Calu3 (cell line): ENCODE data around the gene PDZD2. TPM values are rescaled to one million over a fixed set of nuclear protein-coding genes. Genes with fewer than 3 reads are reported as not detected.

Source experiments
- BruUV-seq: library from RNA; stranded (reverse); fragments of 400-500 nt; replicated peaks from 2 replicates; lab custom pipeline; 2021; lab: Mats Ljungman, UMichigan
- CTCF ChIA-PET: fragments of 300-600 bp; sonication (Branson Sonifier 250); formaldehyde crosslinking; loops from one replicate; lab custom pipeline; 2022; ENCODE audit warnings: antibody characterized with exemption; lab: Charles Lee
- DNase-seq: peaks from one replicate; pipeline ENCODE4 v3.0.0; 2022
- H3K27ac Mint-ChIP-seq: one replicate; pipeline ENCODE4 v1.8.0; 2022; ENCODE audit warnings: mixed read lengths; ENCODE audit not compliant: unreplicated experiment
- H3K27me3 Mint-ChIP-seq: one replicate; pipeline ENCODE4 v1.8.0; 2022; ENCODE audit warnings: mixed read lengths; ENCODE audit not compliant: unreplicated experiment
- H3K36me3 Mint-ChIP-seq: one replicate; pipeline ENCODE4 v1.8.0; 2022; ENCODE audit warnings: mild to moderate bottlenecking, moderate library complexity, mixed read lengths; ENCODE audit not compliant: insufficient read depth, unreplicated experiment
- H3K4me1 Mint-ChIP-seq: one replicate; pipeline ENCODE4 v1.8.0; 2022; ENCODE audit warnings: mild to moderate bottlenecking, low read depth, mixed read lengths; ENCODE audit not compliant: unreplicated experiment
- H3K4me3 Mint-ChIP-seq: one replicate; pipeline ENCODE4 v1.8.0; 2022; ENCODE audit warnings: mild to moderate bottlenecking, low read depth, moderate library complexity, mixed read lengths; ENCODE audit not compliant: unreplicated experiment
- H3K9me3 Mint-ChIP-seq: one replicate; pipeline ENCODE4 v1.8.0; 2022; ENCODE audit warnings: low read depth, mixed read lengths; ENCODE audit not compliant: unreplicated experiment
- CTCF ChIP-seq: fragments of 200-600 bp; IDR thresholded peaks from one replicate; pipeline ENCODE4 v1.8.0; 2022; ENCODE audit warnings: antibody characterized with exemption; ENCODE audit not compliant: unreplicated experiment
- intact Hi-C: fragments of 100-400 bp; cut with micrococcal nuclease; formaldehyde crosslinking; loops from one replicate; pipeline ENCODE4 v1.10.0; 2022; ENCODE audit not compliant: unreplicated experiment
- microRNA-seq: library from miRNA; unstranded; fragments of <30 nt; microRNA quantifications from one replicate; pipeline ENCODE4 v1.2.0, GENCODE V29; 2022
- total RNA-seq: library from RNA; stranded (reverse); gene quantifications from 2 replicates; pipeline ENCODE4 v1.2.3, GENCODE V29; 2022

The PDZD2 gene
- total RNA-seq, 1 experiment from 2014 or later: 0.97 TPM

GRCh38 chr5:32160228-32160627 lies 521.3 kb downstream of the PDZD2 start:
- Mint-ChIP-seq H3K9me3 (no peaks in the 10 kb centered on the region), H3K27me3 (no peaks in the 10 kb centered on the region), H3K36me3 (peaks cover 22% of the 10 kb centered on the region), H3K27ac (no peak overlapping the region), H3K4me3 (no peak overlapping the region), H3K4me1 (no peaks in the 10 kb centered on the region)
- no TSS peak for BruUV-seq
- no peak for DNase-seq
- CTCF ChIA-PET: interaction anchor here (0.7 kb wide), 1 partner anchor 51 kb away, joined by 3 read pairs; no protein-coding TSS in a partner anchor
- intact Hi-C loops: no loop called here
- TF ChIP-seq CTCF: no peak

Small RNAs within 50 kb of the gene (microRNA-seq; reads per million reads assigned to microRNA genes)
- gene MIR4279: not detected

Other genes starting within 250 kb of the PDZD2 start
- gene DROSHA, start 107.0 kb upstream of the PDZD2 start, total RNA-seq: 72.5 and 79.3 TPM in 2 replicates
- 25.2 and 27.9 TPM in 2 replicates for gene C5orf22, start 106.8 kb upstream of the PDZD2 start, total RNA-seq